Measurements from ENCODE around the gene LRRC14B. TPM values are rescaled to one million over a fixed set of nuclear protein-coding genes. Genes with fewer than 3 reads are reported as not detected.
"Not testable (repeated sequence)": the region's sequence is repeated elsewhere in the genome, so short reads cannot be mapped to it uniquely, and the experiment has no call there.

Gene LRRC14B
- total RNA-seq, 1 experiment from 2014 or later: not detected

DNA sequence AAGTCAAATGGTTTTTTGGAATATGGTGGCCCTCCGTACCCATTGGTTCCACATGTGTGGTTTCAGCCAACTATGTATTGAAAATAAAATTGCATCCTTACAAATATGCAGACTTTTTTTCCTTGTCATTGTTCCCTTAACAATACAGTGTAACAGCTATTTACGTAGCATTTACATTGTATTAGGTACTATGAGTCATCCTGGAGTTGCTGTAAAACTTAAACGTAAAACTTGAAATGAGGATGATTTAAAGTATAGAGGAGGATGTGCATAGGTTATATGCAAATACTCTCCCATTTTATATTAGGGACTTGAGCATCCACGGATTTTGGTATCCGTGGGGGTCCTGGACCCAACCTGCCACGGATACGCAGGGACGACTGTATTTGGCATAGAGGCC is 43.2 kb downstream of the LRRC14B start:
- DNase-seq (ENCODE audit: low spot score): no peak
- BruUV-seq (replicated peaks): no TSS peak
- Histone ChIP-seq H3K36me3 (ENCODE audit: insufficient read depth, low read length, poor library complexity, severe bottlenecking) (peaks cover 54% of the 10 kb centered on the region), H3K4me1 (ENCODE audit: insufficient read depth, low read length, poor library complexity, severe bottlenecking) (no peaks in the 10 kb centered on the region), H3K27ac (ENCODE audit: low read depth, low read length, poor library complexity, severe bottlenecking) (no peak overlapping the region), H3K27me3 (replicated peaks; ENCODE audit: insufficient read depth, low read depth, low read length, poor library complexity) (no peaks in the 10 kb centered on the region), H3K9me3 (ENCODE audit: low read depth, low read length, poor library complexity, severe bottlenecking) (no peaks in the 10 kb centered on the region), H3K4me3 (ENCODE audit: low read depth, low read length, poor library complexity, severe bottlenecking) (no peak overlapping the region)
- POLR2A ChIA-PET (ENCODE audit: low non-redundant PET): no interaction called here
- intact Hi-C loops (cut with micrococcal nuclease; ENCODE audit: unreplicated experiment): no loop called here
- CTCF ChIA-PET: no interaction called here
- TF ChIP-seq CTCF (conservative IDR thresholded peaks at IDR 0.05; ENCODE audit: low read depth, low read length) (no peak), EZH2 (IDR thresholded peaks at IDR 0.05; ENCODE audit: borderline replicate concordance, low read depth, low read length, poor library complexity, severe bottlenecking) (no peak)

DNA sequence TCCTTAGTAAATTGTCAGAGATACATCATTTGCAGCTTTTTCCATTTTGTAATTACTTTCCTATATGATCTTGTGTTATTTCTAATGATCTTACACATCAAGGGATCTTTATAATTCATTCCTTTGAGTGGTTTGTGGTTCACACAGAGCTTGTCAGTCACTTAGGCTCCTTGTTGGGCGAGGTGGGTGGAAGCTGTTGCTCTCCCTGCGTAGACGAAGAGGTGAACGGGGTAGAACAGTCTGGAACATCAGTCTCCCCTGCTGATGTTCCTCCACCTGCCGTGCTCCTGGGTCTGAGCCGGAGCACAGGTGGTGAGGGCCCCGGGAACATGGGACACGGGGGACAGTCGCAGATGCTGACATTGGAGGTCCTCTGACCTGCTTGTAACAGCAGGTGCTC is 44.2 kb downstream of the LRRC14B start:
- POLR2A ChIA-PET (ENCODE audit: low non-redundant PET); H3K9me3 ChIP-seq (ENCODE audit: low read depth, low read length, poor library complexity, severe bottlenecking); H3K4me3 ChIP-seq (ENCODE audit: low read depth, low read length, poor library complexity, severe bottlenecking); H3K27me3 ChIP-seq (replicated peaks; ENCODE audit: insufficient read depth, low read depth, low read length, poor library complexity); H3K4me1 ChIP-seq (ENCODE audit: insufficient read depth, low read length, poor library complexity, severe bottlenecking); intact Hi-C loops (cut with micrococcal nuclease; ENCODE audit: unreplicated experiment); BruUV-seq (replicated peaks); CTCF ChIA-PET; H3K27ac ChIP-seq (ENCODE audit: low read depth, low read length, poor library complexity, severe bottlenecking); DNase-seq (ENCODE audit: low spot score): not testable (repeated sequence)
- peaks cover 53% of the 10 kb centered on the region for H3K36me3 ChIP-seq (ENCODE audit: insufficient read depth, low read length, poor library complexity, severe bottlenecking)

DNA sequence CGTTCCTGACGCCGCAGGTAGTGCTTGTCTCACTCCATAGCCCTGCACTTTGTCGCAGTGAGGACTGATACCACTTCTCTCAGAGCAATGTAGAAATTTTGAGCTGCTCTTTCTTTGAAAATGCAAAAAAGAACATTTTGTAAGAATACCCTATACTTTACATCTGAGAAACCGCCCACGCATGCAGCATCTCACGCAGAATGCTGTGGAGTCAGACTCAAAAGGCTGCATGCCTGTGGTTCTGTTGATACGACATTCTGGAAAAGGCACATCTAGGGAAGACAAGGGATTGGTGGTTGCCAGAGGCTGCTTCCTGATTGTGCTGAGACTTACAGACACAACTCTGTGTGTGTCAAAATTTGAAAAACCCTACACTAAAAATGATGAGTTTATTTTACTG is 46.6 kb downstream of the LRRC14B start:
- H3K27ac ChIP-seq (ENCODE audit: low read depth, low read length, poor library complexity, severe bottlenecking); H3K4me1 ChIP-seq (ENCODE audit: insufficient read depth, low read length, poor library complexity, severe bottlenecking); intact Hi-C loops (cut with micrococcal nuclease; ENCODE audit: unreplicated experiment); H3K4me3 ChIP-seq (ENCODE audit: low read depth, low read length, poor library complexity, severe bottlenecking); DNase-seq (ENCODE audit: low spot score); CTCF ChIA-PET; BruUV-seq (replicated peaks); H3K9me3 ChIP-seq (ENCODE audit: low read depth, low read length, poor library complexity, severe bottlenecking); POLR2A ChIA-PET (ENCODE audit: low non-redundant PET); H3K27me3 ChIP-seq (replicated peaks; ENCODE audit: insufficient read depth, low read depth, low read length, poor library complexity): not testable (repeated sequence)
- peaks cover 57% of the 10 kb centered on the region for H3K36me3 ChIP-seq (ENCODE audit: insufficient read depth, low read length, poor library complexity, severe bottlenecking)

- BruUV-seq (replicated peaks); H3K4me1 ChIP-seq (ENCODE audit: insufficient read depth, low read length, poor library complexity, severe bottlenecking); intact Hi-C loops (cut with micrococcal nuclease; ENCODE audit: unreplicated experiment); H3K27me3 ChIP-seq (replicated peaks; ENCODE audit: insufficient read depth, low read depth, low read length, poor library complexity); DNase-seq (ENCODE audit: low spot score); H3K4me3 ChIP-seq (ENCODE audit: low read depth, low read length, poor library complexity, severe bottlenecking); CTCF ChIA-PET; H3K9me3 ChIP-seq (ENCODE audit: low read depth, low read length, poor library complexity, severe bottlenecking); H3K27ac ChIP-seq (ENCODE audit: low read depth, low read length, poor library complexity, severe bottlenecking); POLR2A ChIA-PET (ENCODE audit: low non-redundant PET): not testable (repeated sequence)
- peaks cover 46% of the 10 kb centered on the region for H3K36me3 ChIP-seq (ENCODE audit: insufficient read depth, low read length, poor library complexity, severe bottlenecking)
Measured at GRCh38 chr5:240550-240949, 49.3 kb downstream of the LRRC14B start.

GRCh38 chr5:241045-241669 is 49.9 kb downstream of the LRRC14B start:
- CTCF ChIA-PET; POLR2A ChIA-PET (ENCODE audit: low non-redundant PET); H3K4me3 ChIP-seq (ENCODE audit: low read depth, low read length, poor library complexity, severe bottlenecking); H3K27me3 ChIP-seq (replicated peaks; ENCODE audit: insufficient read depth, low read depth, low read length, poor library complexity); DNase-seq (ENCODE audit: low spot score); BruUV-seq (replicated peaks); intact Hi-C loops (cut with micrococcal nuclease; ENCODE audit: unreplicated experiment); H3K27ac ChIP-seq (ENCODE audit: low read depth, low read length, poor library complexity, severe bottlenecking); H3K4me1 ChIP-seq (ENCODE audit: insufficient read depth, low read length, poor library complexity, severe bottlenecking); H3K9me3 ChIP-seq (ENCODE audit: low read depth, low read length, poor library complexity, severe bottlenecking): not testable (repeated sequence)
- peaks cover 48% of the 10 kb centered on the region for H3K36me3 ChIP-seq (ENCODE audit: insufficient read depth, low read length, poor library complexity, severe bottlenecking)

GRCh38 chr5:243683-244367 is 52.5 kb downstream of the LRRC14B start:
- H3K27me3 ChIP-seq (replicated peaks; ENCODE audit: insufficient read depth, low read depth, low read length, poor library complexity); H3K9me3 ChIP-seq (ENCODE audit: low read depth, low read length, poor library complexity, severe bottlenecking); H3K4me3 ChIP-seq (ENCODE audit: low read depth, low read length, poor library complexity, severe bottlenecking); intact Hi-C loops (cut with micrococcal nuclease; ENCODE audit: unreplicated experiment); POLR2A ChIA-PET (ENCODE audit: low non-redundant PET); H3K27ac ChIP-seq (ENCODE audit: low read depth, low read length, poor library complexity, severe bottlenecking); H3K4me1 ChIP-seq (ENCODE audit: insufficient read depth, low read length, poor library complexity, severe bottlenecking); BruUV-seq (replicated peaks); DNase-seq (ENCODE audit: low spot score); CTCF ChIA-PET: not testable (repeated sequence)
- H3K36me3 ChIP-seq (ENCODE audit: insufficient read depth, low read length, poor library complexity, severe bottlenecking): peaks cover 58% of the 10 kb centered on the region

GRCh38 chr5:245717-246116 is 54.4 kb downstream of the LRRC14B start:
- H3K36me3 ChIP-seq (ENCODE audit: insufficient read depth, low read length, poor library complexity, severe bottlenecking): peaks cover 53% of the 10 kb centered on the region
- BruUV-seq (replicated peaks); H3K4me3 ChIP-seq (ENCODE audit: low read depth, low read length, poor library complexity, severe bottlenecking); POLR2A ChIA-PET (ENCODE audit: low non-redundant PET); H3K27ac ChIP-seq (ENCODE audit: low read depth, low read length, poor library complexity, severe bottlenecking); CTCF ChIA-PET; DNase-seq (ENCODE audit: low spot score); intact Hi-C loops (cut with micrococcal nuclease; ENCODE audit: unreplicated experiment); H3K4me1 ChIP-seq (ENCODE audit: insufficient read depth, low read length, poor library complexity, severe bottlenecking); H3K27me3 ChIP-seq (replicated peaks; ENCODE audit: insufficient read depth, low read depth, low read length, poor library complexity); H3K9me3 ChIP-seq (ENCODE audit: low read depth, low read length, poor library complexity, severe bottlenecking): not testable (repeated sequence)

All from A673 (cell line).